Gastroesophageal sphincter (tissue), 4 donors: ENCODE data around the gene KLHDC2. TPM values are rescaled to one million over a fixed set of nuclear protein-coding genes. Genes with fewer than 3 reads are reported as not detected.

Source experiments
- ATAC-seq: fragments of 150-250 bp; one replicate; pipeline ENCODE4 v1.9.1; 2016; ENCODE audit warnings: mild to moderate bottlenecking, moderate library complexity
- H3K27ac ChIP-seq, 4 donors: fragments of 200-600 bp; sonication (generic) in 3 of 4; 1 replicate in 3 of 4; 2 replicates in 1 of 4; pipeline ENCODE4 v1.5.1; 2016 to 2019
- H3K27me3 ChIP-seq: fragments of 200-600 bp; sonication (generic); one replicate; pipeline ENCODE4 v1.5.1; 2019
- H3K36me3 ChIP-seq, 2 donors: fragments of 200-600 bp; sonication (generic); one replicate each; pipeline ENCODE4 v1.5.1; 2019; ENCODE audit warnings: control low read depth in 1 of 2
- H3K4me1 ChIP-seq, 3 donors: fragments of 200-600 bp; sonication (generic); 1 replicate in 2 of 3; 2 replicates in 1 of 3; pipeline ENCODE4 v1.5.1; 2016 to 2019; ENCODE audit warnings: control low read depth in 2 of 3
- H3K4me3 ChIP-seq, 2 donors: fragments of 200-600 bp; sonication (generic); one replicate each; pipeline ENCODE4 v1.5.1; 2019; ENCODE audit warnings: mild to moderate bottlenecking in 1 of 2, moderate library complexity in 1 of 2
- H3K9me3 ChIP-seq, 3 donors: fragments of 200-600 bp; sonication (generic); one replicate each; pipeline ENCODE4 v1.5.1; 2017 to 2019; ENCODE audit warnings: control low read depth in 2 of 3
- EP300 ChIP-seq: sonication (generic); formaldehyde crosslinking; IDR thresholded peaks from one replicate; pipeline ENCODE4 v1.6.1; 2017; ENCODE audit warnings: antibody characterized with exemption, mild to moderate bottlenecking
- POLR2A ChIP-seq, 2 donors: fragments of 450-650 bp; IDR thresholded peaks; one replicate each; pipeline ENCODE4 v1.6.1; 2017; ENCODE audit warnings: antibody characterized with exemption in 2 of 2, mild to moderate bottlenecking in 2 of 2, moderate library complexity in 1 of 2
- POLR2AphosphoS5 ChIP-seq: sonication (generic); formaldehyde crosslinking; IDR thresholded peaks from one replicate; pipeline ENCODE4 v1.6.1; 2017; ENCODE audit warnings: antibody characterized with exemption
- WGBS, 2 donors: methylation state at CpG; one replicate each; pipeline ENCODE4 v1.1.5; 2018; ENCODE audit warnings: low coverage in 1 of 2; 5-methylcytosine and 5-hydroxymethylcytosine counted together
- total RNA-seq, 4 donors: library from RNA; depleted of rRNA; stranded (reverse); fragments of >200 nt; gene quantifications; one replicate each; pipeline ENCODE4 v1.1.0, GENCODE V29; 2016
- TF ChIP-seq, protein P1 (sequence below), 4 experiments: fragments of 200-600 bp in 2 of 4; fragments of 450-650 bp in 2 of 4; sonication (generic) in 1 of 4; IDR thresholded peaks; one replicate each; pipeline ENCODE4 v1.5.1; 2017 to 2019; ENCODE audit warnings: antibody characterized with exemption in 4 of 4, mild to moderate bottlenecking in 2 of 4, moderate library complexity in 2 of 4

KLHDC2 gene
- total RNA-seq, 4 donors from 2014 or later = 72.3 to 113 (median 97.1) TPM

GRCh38 chr14:49828640-49829039 lies 60.7 kb downstream of the KLHDC2 start:
- no peak for ATAC-seq
- TF ChIP-seq POLR2A (IDR thresholded peaks at IDR 0.05) (no peak), EP300 (no peak), POLR2AphosphoS5 (no peak)
- TF ChIP-seq, protein P1, sequence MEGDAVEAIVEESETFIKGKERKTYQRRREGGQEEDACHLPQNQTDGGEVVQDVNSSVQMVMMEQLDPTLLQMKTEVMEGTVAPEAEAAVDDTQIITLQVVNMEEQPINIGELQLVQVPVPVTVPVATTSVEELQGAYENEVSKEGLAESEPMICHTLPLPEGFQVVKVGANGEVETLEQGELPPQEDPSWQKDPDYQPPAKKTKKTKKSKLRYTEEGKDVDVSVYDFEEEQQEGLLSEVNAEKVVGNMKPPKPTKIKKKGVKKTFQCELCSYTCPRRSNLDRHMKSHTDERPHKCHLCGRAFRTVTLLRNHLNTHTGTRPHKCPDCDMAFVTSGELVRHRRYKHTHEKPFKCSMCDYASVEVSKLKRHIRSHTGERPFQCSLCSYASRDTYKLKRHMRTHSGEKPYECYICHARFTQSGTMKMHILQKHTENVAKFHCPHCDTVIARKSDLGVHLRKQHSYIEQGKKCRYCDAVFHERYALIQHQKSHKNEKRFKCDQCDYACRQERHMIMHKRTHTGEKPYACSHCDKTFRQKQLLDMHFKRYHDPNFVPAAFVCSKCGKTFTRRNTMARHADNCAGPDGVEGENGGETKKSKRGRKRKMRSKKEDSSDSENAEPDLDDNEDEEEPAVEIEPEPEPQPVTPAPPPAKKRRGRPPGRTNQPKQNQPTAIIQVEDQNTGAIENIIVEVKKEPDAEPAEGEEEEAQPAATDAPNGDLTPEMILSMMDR (IDR thresholded peaks at IDR 0.05) = no peak
- H3K9me3 ChIP-seq = no peaks in the 10 kb centered on the region
- peaks cover 8 to 100% of the 10 kb centered on the region in 2 donors for H3K36me3 ChIP-seq
- H3K4me3 ChIP-seq = no peak overlapping the region
- H3K4me1 ChIP-seq = no peaks in the 10 kb centered on the region
- no peaks in the 10 kb centered on the region for H3K27me3 ChIP-seq
- H3K27ac ChIP-seq = no peak overlapping the region
- WGBS, 2 donors = 66 to 80% methylated on average over 2 of the region's 2 CpGs

Other genes starting within 250 kb of the KLHDC2 start
- 1,000 to 10,000 TPM; 2,027 to 8,808 (median 4,209) TPM for gene RPS29, start 181.8 kb upstream of the KLHDC2 start, total RNA-seq
- 10 to 100 TPM in 2 of 4 donors, 1 to 10 TPM in 2; 4.0 to 13.9 (median 9.9) TPM for gene LRR1, start 169.2 kb upstream of the KLHDC2 start, total RNA-seq
- 100 to 1,000 TPM; 169 to 352 (median 270) TPM for gene RPL36AL, start 147.5 kb upstream of the KLHDC2 start, total RNA-seq
- 10 to 100 TPM; 17.4 to 29.8 (median 23.0) TPM for gene MGAT2, start 147.4 kb upstream of the KLHDC2 start, total RNA-seq
- 10 to 100 TPM in 1 of 4 donors, 1 to 10 TPM in 3; 6.8 to 10.4 (median 9.0) TPM for gene DNAAF2, start 132.9 kb upstream of the KLHDC2 start, total RNA-seq
- under 1 TPM in 3 of 4 donors, not detected in 1; 0.79 to 0.94 (median 0.93) TPM for gene POLE2, start 79.9 kb upstream of the KLHDC2 start, total RNA-seq
- 10 to 100 TPM in 2 of 4 donors, 1 to 10 TPM in 2; 7.3 to 14.3 (median 10.5) TPM for gene KLHDC1, start 75.0 kb upstream of the KLHDC2 start, total RNA-seq
- 10 to 100 TPM; 43.6 to 91.3 (median 68.6) TPM for gene NEMF, start 84.6 kb downstream of the KLHDC2 start, total RNA-seq
- 10 to 100 TPM; 43.1 to 59.6 (median 51.3) TPM for gene ARF6, start 124.9 kb downstream of the KLHDC2 start, total RNA-seq